ENCODE measurements around the gene SMOC2. TPM values are rescaled to one million over a fixed set of nuclear protein-coding genes. Genes with fewer than 3 reads are reported as not detected.

Gene SMOC2
- total RNA-seq, 1 donor from 2014 or later: not detected

DNA sequence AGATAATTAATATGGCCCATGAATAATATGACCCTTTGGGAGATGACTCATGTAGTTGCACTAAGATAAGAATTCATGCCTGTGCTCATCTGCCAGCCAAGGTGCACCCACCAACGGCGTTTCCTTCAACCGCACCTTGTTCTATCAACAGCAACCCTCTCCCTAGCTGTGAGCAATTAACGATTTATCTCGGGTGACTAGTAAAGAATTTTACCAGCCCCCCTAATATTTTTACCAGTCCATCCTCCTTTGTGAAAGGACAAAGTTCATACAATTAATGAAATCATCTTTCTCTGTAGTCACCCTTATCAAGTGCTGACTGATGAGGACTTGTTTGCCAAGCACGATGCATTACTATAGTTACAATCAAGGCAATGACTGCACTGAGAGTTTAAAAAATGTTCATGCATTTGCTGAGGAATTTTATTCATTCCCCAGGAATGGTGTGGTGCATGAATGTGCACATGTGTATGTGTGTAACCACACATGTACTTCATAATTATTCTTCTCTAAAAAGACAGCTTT, 118.7 kb downstream of the SMOC2 start:
- H3K4me3 ChIP-seq (ENCODE audit: low read depth, low read length): no peak overlapping the region
- H3K36me3 ChIP-seq (ENCODE audit: control insufficient read depth, insufficient read depth, low read length): no peaks in the 10 kb centered on the region
- DNase-seq (ENCODE audit: low read depth): no peak
- no peaks in the 10 kb centered on the region for H3K27me3 ChIP-seq (ENCODE audit: control insufficient read depth, insufficient read depth, low read length)
- TF ChIP-seq, protein P1, sequence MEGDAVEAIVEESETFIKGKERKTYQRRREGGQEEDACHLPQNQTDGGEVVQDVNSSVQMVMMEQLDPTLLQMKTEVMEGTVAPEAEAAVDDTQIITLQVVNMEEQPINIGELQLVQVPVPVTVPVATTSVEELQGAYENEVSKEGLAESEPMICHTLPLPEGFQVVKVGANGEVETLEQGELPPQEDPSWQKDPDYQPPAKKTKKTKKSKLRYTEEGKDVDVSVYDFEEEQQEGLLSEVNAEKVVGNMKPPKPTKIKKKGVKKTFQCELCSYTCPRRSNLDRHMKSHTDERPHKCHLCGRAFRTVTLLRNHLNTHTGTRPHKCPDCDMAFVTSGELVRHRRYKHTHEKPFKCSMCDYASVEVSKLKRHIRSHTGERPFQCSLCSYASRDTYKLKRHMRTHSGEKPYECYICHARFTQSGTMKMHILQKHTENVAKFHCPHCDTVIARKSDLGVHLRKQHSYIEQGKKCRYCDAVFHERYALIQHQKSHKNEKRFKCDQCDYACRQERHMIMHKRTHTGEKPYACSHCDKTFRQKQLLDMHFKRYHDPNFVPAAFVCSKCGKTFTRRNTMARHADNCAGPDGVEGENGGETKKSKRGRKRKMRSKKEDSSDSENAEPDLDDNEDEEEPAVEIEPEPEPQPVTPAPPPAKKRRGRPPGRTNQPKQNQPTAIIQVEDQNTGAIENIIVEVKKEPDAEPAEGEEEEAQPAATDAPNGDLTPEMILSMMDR (IDR thresholded peaks at IDR 0.05; ENCODE audit: insufficient read depth, low read length, poor library complexity, severe bottlenecking): no peak

DNA sequence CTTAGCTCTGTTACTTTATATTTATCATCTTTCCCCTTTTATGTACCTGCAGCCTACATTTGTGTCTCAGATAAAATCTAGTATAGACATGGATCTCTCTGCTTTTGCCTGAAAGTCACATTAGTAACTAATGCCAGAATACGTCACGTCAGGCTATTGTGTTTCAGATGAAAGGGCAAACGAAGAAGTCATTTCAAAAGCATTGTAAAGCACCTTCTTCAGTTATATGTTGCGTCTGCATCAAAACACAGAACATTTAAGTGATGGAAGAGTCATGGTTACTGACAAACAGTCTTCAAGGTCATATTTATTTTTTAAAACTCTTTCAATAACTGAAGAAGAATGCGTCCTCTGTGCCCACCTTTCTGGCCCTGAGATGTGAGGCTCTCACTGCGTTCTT, 119.1 kb downstream of the SMOC2 start:
- Histone ChIP-seq H3K4me3 (ENCODE audit: low read depth, low read length) (no peak overlapping the region), H3K36me3 (ENCODE audit: control insufficient read depth, insufficient read depth, low read length) (no peaks in the 10 kb centered on the region), H3K27me3 (ENCODE audit: control insufficient read depth, insufficient read depth, low read length) (no peaks in the 10 kb centered on the region)
- TF ChIP-seq, protein P1 (IDR thresholded peaks at IDR 0.05; ENCODE audit: insufficient read depth, low read length, poor library complexity, severe bottlenecking): no peak
- DNase-seq (ENCODE audit: low read depth): no peak

DNA sequence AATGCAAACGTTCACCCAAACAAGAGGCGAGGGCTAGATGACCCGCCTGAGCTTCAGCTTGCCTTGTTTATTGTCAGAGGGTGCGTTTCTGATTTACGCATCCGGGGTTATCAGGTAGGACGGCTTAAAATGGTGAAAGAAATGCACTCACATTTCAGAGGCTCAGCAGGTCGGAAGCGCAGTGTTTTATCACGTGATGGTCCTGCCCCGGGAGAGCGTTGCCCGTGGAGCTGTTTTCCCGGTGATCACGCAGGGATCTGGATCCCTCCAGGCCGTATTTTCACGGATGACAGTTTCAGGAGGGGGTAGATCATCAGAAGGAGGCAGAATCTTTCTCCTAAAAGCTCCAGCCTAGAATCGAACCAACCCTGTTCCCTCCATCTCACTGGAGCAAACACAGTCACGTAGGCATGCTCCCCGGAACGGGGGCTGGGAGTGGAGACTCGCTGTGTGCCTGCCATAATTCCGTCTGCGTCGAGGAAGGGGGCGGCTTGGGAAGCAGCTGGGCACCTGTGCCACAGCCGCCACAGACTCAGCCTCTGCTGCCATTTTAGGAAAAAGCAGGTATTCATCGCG, 121.7 kb downstream of the SMOC2 start:
- Histone ChIP-seq H3K27me3 (ENCODE audit: control insufficient read depth, insufficient read depth, low read length) (no peaks in the 10 kb centered on the region), H3K36me3 (ENCODE audit: control insufficient read depth, insufficient read depth, low read length) (no peaks in the 10 kb centered on the region), H3K4me3 (ENCODE audit: low read depth, low read length) (no peak overlapping the region)
- no peak for DNase-seq (ENCODE audit: low read depth)
- TF ChIP-seq, protein P1 (IDR thresholded peaks at IDR 0.05; ENCODE audit: insufficient read depth, low read length, poor library complexity, severe bottlenecking): no peak

DNA sequence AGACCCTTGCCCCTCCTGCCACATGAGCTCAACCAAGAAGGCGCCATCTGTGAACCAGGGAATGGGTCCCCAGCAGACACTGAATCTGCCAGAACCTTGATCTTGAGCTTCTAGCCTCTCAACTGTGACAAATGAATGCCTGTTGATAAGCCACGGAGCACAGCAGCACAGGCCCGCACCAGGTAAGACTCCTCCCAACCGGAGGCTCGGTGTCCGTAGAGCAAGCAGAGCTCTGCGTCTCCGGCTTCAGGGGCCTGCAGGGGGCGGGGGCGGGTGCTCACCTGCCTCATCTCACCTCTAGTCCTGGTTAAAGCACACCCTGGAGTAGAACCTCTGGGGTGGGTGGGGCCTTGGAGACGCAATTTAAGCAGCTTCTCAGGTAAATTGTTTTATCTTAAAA, 122.7 kb downstream of the SMOC2 start:
- Histone ChIP-seq H3K36me3 (ENCODE audit: control insufficient read depth, insufficient read depth, low read length) (no peaks in the 10 kb centered on the region), H3K27me3 (ENCODE audit: control insufficient read depth, insufficient read depth, low read length) (no peaks in the 10 kb centered on the region), H3K4me3 (ENCODE audit: low read depth, low read length) (no peak overlapping the region)
- TF ChIP-seq, protein P1 (IDR thresholded peaks at IDR 0.05; ENCODE audit: insufficient read depth, low read length, poor library complexity, severe bottlenecking): no peak
- no peak for DNase-seq (ENCODE audit: low read depth)

DNA sequence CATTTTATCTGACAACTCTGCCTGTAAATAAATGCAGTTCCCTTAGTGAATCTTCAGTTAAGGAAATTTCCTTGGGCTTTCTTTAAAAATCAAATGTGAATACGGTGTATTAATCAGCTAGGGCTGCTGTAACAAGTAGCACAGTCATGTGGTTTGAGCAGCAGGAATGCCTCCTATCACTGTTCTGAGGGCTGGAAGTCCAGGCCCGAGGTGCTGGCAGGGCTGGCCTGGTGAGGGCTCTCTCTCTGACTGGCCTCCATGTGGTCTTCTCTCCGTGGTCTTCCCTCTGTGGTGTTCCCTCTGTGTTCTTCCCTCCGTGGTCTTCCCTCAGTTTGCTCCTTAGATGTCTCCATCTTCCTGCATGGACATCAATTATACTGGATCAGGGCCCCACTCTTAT, 124.1 kb downstream of the SMOC2 start:
- TF ChIP-seq, protein P1 (IDR thresholded peaks at IDR 0.05; ENCODE audit: insufficient read depth, low read length, poor library complexity, severe bottlenecking): no peak
- no peak overlapping the region for H3K4me3 ChIP-seq (ENCODE audit: low read depth, low read length)
- no peaks in the 10 kb centered on the region for H3K36me3 ChIP-seq (ENCODE audit: control insufficient read depth, insufficient read depth, low read length)
- no peak for DNase-seq (ENCODE audit: low read depth)
- H3K27me3 ChIP-seq (ENCODE audit: control insufficient read depth, insufficient read depth, low read length): no peaks in the 10 kb centered on the region

DNA sequence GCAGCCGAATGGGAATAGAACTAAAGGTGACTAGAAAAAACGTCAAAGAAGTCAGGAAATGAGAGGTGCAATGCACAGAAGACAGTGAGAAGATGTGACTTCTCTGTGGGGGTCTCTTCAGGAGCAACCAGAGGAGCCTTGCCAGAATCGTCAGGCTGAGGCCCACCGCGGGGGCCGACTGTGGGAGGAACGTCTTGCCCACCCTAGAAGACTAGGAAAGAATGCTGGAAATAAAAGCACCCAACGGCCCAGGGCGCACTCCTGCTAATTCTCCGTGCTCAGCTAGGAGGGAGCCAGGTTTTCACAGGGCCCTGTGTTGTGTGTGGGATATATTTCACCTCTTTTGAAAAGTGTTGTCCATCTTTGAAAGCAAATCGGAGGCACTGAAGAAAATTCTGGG, 129.2 kb downstream of the SMOC2 start:
- no peak for DNase-seq (ENCODE audit: low read depth)
- Histone ChIP-seq H3K36me3 (ENCODE audit: control insufficient read depth, insufficient read depth, low read length) (no peaks in the 10 kb centered on the region), H3K27me3 (ENCODE audit: control insufficient read depth, insufficient read depth, low read length) (no peaks in the 10 kb centered on the region), H3K4me3 (ENCODE audit: low read depth, low read length) (no peak overlapping the region)
- TF ChIP-seq, protein P1 (IDR thresholded peaks at IDR 0.05; ENCODE audit: insufficient read depth, low read length, poor library complexity, severe bottlenecking): no peak

All from kidney epithelial cell (primary cell).